OCI-LY1 (cell line): ENCODE results near the gene DPH3.

Experiments used
- H2AFZ ChIP-seq: fragments of 200-600 bp; sonication (generic), shearing (Covaris generic); 2 replicates; pipeline ENCODE4 v1.6.0; 2014; ENCODE audit warnings: antibody characterized with exemption, mild to moderate bottlenecking, low read length
- H3F3A ChIP-seq: fragments of 200-600 bp; sonication (generic), shearing (Covaris generic); 2 replicates; pipeline ENCODE4 v1.6.0; 2014; ENCODE audit warnings: mild to moderate bottlenecking, antibody characterized with exemption, low read length, moderate library complexity; ENCODE audit not compliant: insufficient read depth
- H3K27ac ChIP-seq: fragments of 200-600 bp; sonication (generic); 2 replicates; pipeline ENCODE4 v1.5.1; 2014; ENCODE audit warnings: low read length, mixed run types, mild to moderate bottlenecking, low read depth; ENCODE audit not compliant: poor library complexity, severe bottlenecking
- H3K27me3 ChIP-seq: fragments of 200-600 bp; sonication (generic); 2 replicates; pipeline ENCODE4 v1.6.0; 2014; ENCODE audit warnings: antibody characterized with exemption, mild to moderate bottlenecking, low read length, moderate library complexity; ENCODE audit not compliant: insufficient read depth
- H3K36me3 ChIP-seq: fragments of 200-600 bp; sonication (generic); 2 replicates; pipeline ENCODE4 v1.6.1; 2014; ENCODE audit warnings: mild to moderate bottlenecking, antibody characterized with exemption, low read length, moderate library complexity, mixed read lengths; ENCODE audit not compliant: insufficient read depth
- H3K4me1 ChIP-seq: fragments of 200-600 bp; sonication (generic); 2 replicates; pipeline ENCODE4 v1.5.1; 2014; ENCODE audit warnings: mild to moderate bottlenecking, low read length, moderate library complexity; ENCODE audit not compliant: insufficient read depth, severe bottlenecking
- H3K4me2 ChIP-seq: fragments of 200-600 bp; sonication (generic), shearing (Covaris generic); 2 replicates; pipeline ENCODE4 v1.6.1; 2014; ENCODE audit warnings: low read length
- H3K4me3 ChIP-seq: fragments of 200-600 bp; sonication (generic); 2 replicates; pipeline ENCODE4 v1.5.1; 2014; ENCODE audit warnings: low read length, low read depth, mild to moderate bottlenecking, mixed read lengths; ENCODE audit not compliant: poor library complexity, severe bottlenecking
- H3K79me2 ChIP-seq: fragments of 200-600 bp; shearing (Covaris generic); 2 replicates; pipeline ENCODE4 v1.6.1; 2016; ENCODE audit warnings: mixed run types, low read length, mixed read lengths; ENCODE audit not compliant: insufficient read depth
- H3K9ac ChIP-seq: fragments of 200-600 bp; sonication (generic), shearing (Covaris generic); 2 replicates; pipeline ENCODE4 v1.6.1; 2014; ENCODE audit warnings: mild to moderate bottlenecking, low read length, mixed read lengths
- H3K9me2 ChIP-seq: fragments of 200-600 bp; sonication (generic), shearing (Covaris generic); 2 replicates; pipeline ENCODE4 v1.6.1; 2014; ENCODE audit warnings: low read depth, mild to moderate bottlenecking, low read length, mixed read lengths
- H3K9me3 ChIP-seq: fragments of 200-600 bp; shearing (Covaris generic); 2 replicates; pipeline ENCODE4 v1.6.1; 2014; ENCODE audit warnings: low read length, mixed read lengths
- H4K20me1 ChIP-seq: fragments of 200-600 bp; sonication (generic), shearing (Covaris generic); 2 replicates; pipeline ENCODE4 v1.6.0; 2016; ENCODE audit warnings: mild to moderate bottlenecking, low read length; ENCODE audit not compliant: insufficient read depth
- CTCF ChIP-seq: fragments of 200-600 bp; sonication (generic), shearing (Covaris generic); IDR thresholded peaks from 2 replicates; pipeline ENCODE4 v1.5.1; 2017; ENCODE audit warnings: mild to moderate bottlenecking, antibody characterized with exemption, low read length, moderate library complexity, mixed read lengths
- EZH2 ChIP-seq: fragments of 200-600 bp; sonication (generic), shearing (Covaris generic); IDR thresholded peaks from 2 replicates; pipeline ENCODE4 v1.8.0; 2017; ENCODE audit warnings: borderline replicate concordance, mixed run types, mild to moderate bottlenecking, antibody characterized with exemption, low read length, moderate library complexity, mixed read lengths

The DPH3 gene

GRCh38 chr3:16300307-16300706, 35.6 kb upstream of the DPH3 start:
- Histone ChIP-seq H3K27me3 (no peaks in the 10 kb centered on the region), H2AFZ (no peak overlapping the region), H3K4me1 (peaks cover 41% of the 10 kb centered on the region), H3K36me3 (peaks cover 51% of the 10 kb centered on the region), H3F3A (no peaks in the 10 kb centered on the region), H3K4me2 (peak overlapping the region; percentile 29; the same call in 1 of the 2 replicates), H3K4me3 (no peak overlapping the region), H3K9me3 (no peaks in the 10 kb centered on the region; the same call in 1 of the 2 replicates), H3K9ac (peak overlapping the region; percentile 27; the same call in 1 of the 2 replicates), H3K9me2 (no peaks in the 10 kb centered on the region), H3K27ac (peak overlapping the region; percentile 75), H4K20me1 (no peaks in the 10 kb centered on the region), H3K79me2 (no peaks in the 10 kb centered on the region)
- TF ChIP-seq EZH2 (no peak), CTCF (no peak)

- no peak for TF ChIP-seq CTCF
- no peak for TF ChIP-seq EZH2
- no peaks in the 10 kb centered on the region for H3K9me2 ChIP-seq
- no peak overlapping the region for H3K4me3 ChIP-seq
- no peak overlapping the region for H3K4me2 ChIP-seq
- no peak overlapping the region for H2AFZ ChIP-seq
- H3F3A ChIP-seq: no peaks in the 10 kb centered on the region
- H3K27me3 ChIP-seq: no peaks in the 10 kb centered on the region
- H3K4me1 ChIP-seq: peaks cover 41% of the 10 kb centered on the region
- H4K20me1 ChIP-seq: no peaks in the 10 kb centered on the region
- no peaks in the 10 kb centered on the region for H3K79me2 ChIP-seq
- H3K36me3 ChIP-seq: peaks cover 57% of the 10 kb centered on the region
- no peak overlapping the region for H3K9ac ChIP-seq
- H3K27ac ChIP-seq: no peak overlapping the region
- H3K9me3 ChIP-seq: no peaks in the 10 kb centered on the region; the same call in 1 of the 2 replicates
Measured at GRCh38 chr3:16299746-16300145, 35.0 kb upstream of the DPH3 start.

DNA sequence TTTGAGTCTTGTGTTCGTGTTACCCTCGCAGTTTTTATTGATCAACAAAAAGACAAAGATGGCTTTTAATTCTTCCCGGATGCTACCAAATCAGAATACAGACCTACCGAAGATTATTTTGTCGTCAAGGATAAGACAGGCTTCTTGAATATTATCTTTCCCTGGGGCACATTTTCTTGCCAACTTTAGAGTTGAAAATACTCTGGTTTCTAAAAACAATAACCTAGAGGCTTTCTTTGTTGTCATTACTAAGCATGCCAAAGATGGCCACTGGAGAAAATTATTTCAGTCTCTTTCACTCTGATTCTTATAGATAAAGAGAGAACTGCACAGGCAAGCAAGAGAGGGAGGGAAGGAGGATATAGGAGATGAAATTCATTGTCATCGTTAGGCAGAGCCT, 34.1 kb upstream of the DPH3 start:
- Histone ChIP-seq H4K20me1 (no peaks in the 10 kb centered on the region), H3F3A (no peaks in the 10 kb centered on the region), H3K9ac (no peak overlapping the region), H3K79me2 (no peaks in the 10 kb centered on the region), H3K27me3 (no peaks in the 10 kb centered on the region), H3K9me3 (no peaks in the 10 kb centered on the region; the same call in 1 of the 2 replicates), H3K4me1 (peaks cover 41% of the 10 kb centered on the region), H3K27ac (no peak overlapping the region), H3K36me3 (peaks cover 66% of the 10 kb centered on the region), H3K4me2 (no peak overlapping the region), H3K4me3 (no peak overlapping the region), H2AFZ (no peak overlapping the region), H3K9me2 (no peaks in the 10 kb centered on the region)
- no peak for TF ChIP-seq EZH2
